KMS-11 (cell line): Measurements from ENCODE around the gene DCXR.

Experiments
- H2AFZ ChIP-seq: fragments of 200-600 bp; sonication (generic); 2 replicates; pipeline ENCODE4 v1.6.1; 2016; ENCODE audit warnings: antibody characterized with exemption, mixed run types, low read depth
- H3K27ac ChIP-seq: fragments of 200-600 bp; sonication (generic); 2 replicates; pipeline ENCODE4 v1.6.1; 2016; ENCODE audit warnings: mild to moderate bottlenecking, mixed run types
- H3K27me3 ChIP-seq: fragments of 200-600 bp; sonication (generic); 2 replicates; pipeline ENCODE4 v1.6.1; 2017; ENCODE audit warnings: mild to moderate bottlenecking, low read depth, mixed run types, moderate library complexity; ENCODE audit not compliant: insufficient read depth
- H3K36me3 ChIP-seq: fragments of 200-600 bp; sonication (generic); 2 replicates; pipeline ENCODE4 v1.6.1; 2017; ENCODE audit warnings: mild to moderate bottlenecking, mixed run types; ENCODE audit not compliant: insufficient read depth
- H3K4me1 ChIP-seq: fragments of 200-600 bp; sonication (generic); 2 replicates; pipeline ENCODE4 v1.6.1; 2016; ENCODE audit warnings: mild to moderate bottlenecking, low read depth, mixed run types; ENCODE audit not compliant: poor library complexity, severe bottlenecking
- H3K4me2 ChIP-seq: fragments of 200-600 bp; sonication (generic); 2 replicates; pipeline ENCODE4 v1.7.0; 2016; ENCODE audit warnings: mild to moderate bottlenecking, mixed run types
- H3K4me3 ChIP-seq: fragments of 200-600 bp; sonication (generic); IDR thresholded peaks from 2 replicates; pipeline ENCODE4 v1.6.1; 2017; ENCODE audit warnings: low read depth, low read length, mixed read lengths; ENCODE audit not compliant: insufficient read depth
- H3K79me2 ChIP-seq: fragments of 200-600 bp; sonication (generic); 2 replicates; pipeline ENCODE4 v1.6.1; 2016; ENCODE audit warnings: low read depth, mixed run types; ENCODE audit not compliant: insufficient read depth
- H3K9ac ChIP-seq: fragments of 200-600 bp; sonication (generic); 2 replicates; pipeline ENCODE4 v1.6.1; 2016; ENCODE audit warnings: mild to moderate bottlenecking, mixed run types
- H4K20me1 ChIP-seq: fragments of 200-600 bp; sonication (generic); 2 replicates; pipeline ENCODE4 v1.6.1; 2016; ENCODE audit warnings: mild to moderate bottlenecking, mixed run types; ENCODE audit not compliant: insufficient read depth
- TF ChIP-seq, protein P1 (sequence below): fragments of 200-600 bp; sonication (generic); conservative IDR thresholded peaks from 2 replicates; pipeline ENCODE4 v1.6.1; 2017; ENCODE audit warnings: low read depth, mild to moderate bottlenecking, antibody characterized with exemption, low read length, moderate library complexity, mixed read lengths

The DCXR gene

DNA sequence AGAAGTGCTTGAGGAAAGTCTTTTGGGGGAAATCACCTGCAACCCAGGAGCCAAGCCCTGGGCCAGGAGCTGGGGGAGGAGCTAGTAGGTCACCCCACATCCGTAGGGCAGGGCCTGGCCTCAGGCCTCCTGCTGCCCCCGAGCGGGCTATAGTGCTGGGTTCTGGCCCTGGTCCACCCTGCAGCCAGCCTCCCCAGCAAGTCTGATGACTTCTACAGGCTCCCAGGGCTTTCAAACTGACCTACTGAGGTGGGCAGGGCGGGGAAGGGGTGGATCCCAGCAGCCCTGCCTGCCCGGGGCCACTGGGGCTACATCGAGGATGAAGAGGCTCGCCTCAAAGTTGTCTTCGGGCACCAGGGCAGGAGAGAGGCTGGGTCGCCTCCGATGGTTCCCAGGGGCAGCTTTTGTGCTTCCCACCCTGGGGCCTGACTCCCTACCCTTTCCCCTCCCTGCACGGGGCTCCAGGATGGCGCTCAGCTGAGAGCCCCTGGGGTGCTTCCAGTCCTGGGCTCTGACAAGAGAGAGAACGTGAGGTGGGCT is 19.8 kb downstream of the DCXR start:
- TF ChIP-seq, protein P1, sequence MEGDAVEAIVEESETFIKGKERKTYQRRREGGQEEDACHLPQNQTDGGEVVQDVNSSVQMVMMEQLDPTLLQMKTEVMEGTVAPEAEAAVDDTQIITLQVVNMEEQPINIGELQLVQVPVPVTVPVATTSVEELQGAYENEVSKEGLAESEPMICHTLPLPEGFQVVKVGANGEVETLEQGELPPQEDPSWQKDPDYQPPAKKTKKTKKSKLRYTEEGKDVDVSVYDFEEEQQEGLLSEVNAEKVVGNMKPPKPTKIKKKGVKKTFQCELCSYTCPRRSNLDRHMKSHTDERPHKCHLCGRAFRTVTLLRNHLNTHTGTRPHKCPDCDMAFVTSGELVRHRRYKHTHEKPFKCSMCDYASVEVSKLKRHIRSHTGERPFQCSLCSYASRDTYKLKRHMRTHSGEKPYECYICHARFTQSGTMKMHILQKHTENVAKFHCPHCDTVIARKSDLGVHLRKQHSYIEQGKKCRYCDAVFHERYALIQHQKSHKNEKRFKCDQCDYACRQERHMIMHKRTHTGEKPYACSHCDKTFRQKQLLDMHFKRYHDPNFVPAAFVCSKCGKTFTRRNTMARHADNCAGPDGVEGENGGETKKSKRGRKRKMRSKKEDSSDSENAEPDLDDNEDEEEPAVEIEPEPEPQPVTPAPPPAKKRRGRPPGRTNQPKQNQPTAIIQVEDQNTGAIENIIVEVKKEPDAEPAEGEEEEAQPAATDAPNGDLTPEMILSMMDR, result no peak
- H3K27ac ChIP-seq, result no peak overlapping the region

DNA sequence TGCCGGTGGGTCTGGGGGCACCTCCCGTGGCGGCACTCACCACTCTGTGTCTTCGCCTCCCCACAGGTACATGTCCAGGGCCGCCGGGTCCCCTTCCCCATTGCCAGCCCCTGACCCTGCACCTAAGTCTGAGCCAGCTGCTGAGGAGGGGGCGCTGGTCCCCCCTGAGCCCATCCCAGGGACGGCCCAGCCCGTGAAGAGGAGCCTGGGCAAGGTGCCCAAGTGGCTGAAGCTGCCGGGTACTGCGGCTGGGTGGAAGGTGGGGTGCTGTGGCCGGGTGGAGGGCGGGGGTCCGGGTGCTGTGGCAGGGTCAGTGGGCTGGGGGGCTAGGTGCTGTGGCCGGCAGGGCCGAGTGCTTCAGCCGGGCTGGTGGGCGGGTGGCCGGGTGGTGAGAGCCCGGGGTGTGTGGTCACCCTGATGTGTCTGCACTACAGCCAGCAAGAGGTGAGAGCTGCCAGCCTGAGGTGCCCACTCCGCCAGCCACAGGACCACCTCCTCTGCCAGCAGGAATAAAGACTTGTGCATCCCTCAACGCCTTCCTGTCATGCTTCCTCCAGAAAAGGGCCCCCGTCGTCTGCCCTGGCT is 20.5 kb downstream of the DCXR start:
- TF ChIP-seq, protein P1, result no peak
- Histone ChIP-seq H3K4me3 (no peak overlapping the region), H3K4me2 (no peak overlapping the region), H3K27ac (no peak overlapping the region), H3K36me3 (no peaks in the 10 kb centered on the region), H4K20me1 (no peaks in the 10 kb centered on the region), H3K27me3 (no peaks in the 10 kb centered on the region), H3K79me2 (no peaks in the 10 kb centered on the region; the same call in 1 of the 2 replicates), H3K9ac (no peak overlapping the region), H2AFZ (no peak overlapping the region), H3K4me1 (no peaks in the 10 kb centered on the region)

More for the DNA sequence above, 19.8 kb downstream of the DCXR start:
- Histone ChIP-seq H2AFZ (no peak overlapping the region), H3K4me2 (no peak overlapping the region), H3K27me3 (no peaks in the 10 kb centered on the region), H4K20me1 (no peaks in the 10 kb centered on the region), H3K36me3 (no peaks in the 10 kb centered on the region), H3K4me1 (no peaks in the 10 kb centered on the region), H3K79me2 (peaks cover 6% of the 10 kb centered on the region; the same call in 1 of the 2 replicates), H3K4me3 (no peak overlapping the region), H3K9ac (no peak overlapping the region)

- Histone ChIP-seq H3K4me2 (no peak overlapping the region), H3K4me1 (no peaks in the 10 kb centered on the region), H3K79me2 (no peaks in the 10 kb centered on the region; the same call in 1 of the 2 replicates), H4K20me1 (no peaks in the 10 kb centered on the region), H3K9ac (no peak overlapping the region), H3K4me3 (no peak overlapping the region), H2AFZ (no peak overlapping the region), H3K27me3 (no peaks in the 10 kb centered on the region), H3K36me3 (no peaks in the 10 kb centered on the region), H3K27ac (no peak overlapping the region)
- TF ChIP-seq, protein P1, result no peak
Observed at GRCh38 chr17:82016061-82016874, 21.2 kb downstream of the DCXR start.

DNA sequence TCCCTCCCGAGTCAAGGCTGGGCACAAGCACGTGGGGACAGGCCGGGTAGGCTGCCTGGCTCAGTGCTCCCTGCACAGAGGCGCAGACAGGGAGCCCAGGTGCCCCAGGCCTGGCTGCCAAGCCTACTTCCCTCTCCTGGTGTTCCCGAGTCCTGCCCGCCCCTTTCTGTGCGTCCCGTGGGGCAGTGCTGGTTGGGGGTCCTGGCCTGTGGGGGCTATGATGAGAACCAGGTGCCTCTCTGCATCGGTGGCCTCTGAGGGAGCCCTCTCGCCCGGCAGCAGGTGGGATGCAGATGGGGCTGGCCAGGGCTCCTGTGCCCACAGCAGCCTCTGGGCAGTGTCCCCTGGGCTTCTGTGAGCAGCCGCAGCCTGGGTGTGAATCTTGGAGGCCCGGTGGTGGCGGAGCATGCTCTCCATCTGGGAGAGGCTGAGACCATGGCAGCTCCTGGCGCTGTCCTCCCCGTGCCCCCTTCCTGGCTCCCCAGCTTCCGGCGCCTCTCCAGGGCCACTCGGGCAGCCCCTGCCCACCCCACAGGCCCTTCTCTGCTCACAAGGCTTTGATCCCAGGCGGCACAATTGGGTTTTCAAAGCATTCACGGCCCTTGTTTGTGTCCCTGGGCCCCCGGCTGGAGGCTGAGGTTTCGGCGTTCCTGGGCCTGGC is 22.1 kb downstream of the DCXR start:
- no peaks in the 10 kb centered on the region for H3K36me3 ChIP-seq
- no peaks in the 10 kb centered on the region for H3K79me2 ChIP-seq
- H3K4me1 ChIP-seq, result no peaks in the 10 kb centered on the region
- no peaks in the 10 kb centered on the region for H4K20me1 ChIP-seq
- no peak overlapping the region for H3K9ac ChIP-seq
- no peak overlapping the region for H2AFZ ChIP-seq
- H3K27ac ChIP-seq, result no peak overlapping the region
- H3K27me3 ChIP-seq, result no peaks in the 10 kb centered on the region
- TF ChIP-seq, protein P1, result no peak
- H3K4me3 ChIP-seq, result no peak overlapping the region
- no peak overlapping the region for H3K4me2 ChIP-seq
